Neural progenitor cell (in vitro differentiated cells): ENCODE results near the gene MT1H. TPM values are rescaled to one million over a fixed set of nuclear protein-coding genes. Genes with fewer than 3 reads are reported as not detected.

Source experiments
- total RNA-seq: library from RNA; depleted of rRNA; stranded (reverse); fragments of >200 nt; gene quantifications from 2 replicates; pipeline ENCODE4 v1.2.3, GENCODE V29; 2015; ENCODE audit warnings: low replicate concordance

MT1H gene
- total RNA-seq, 1 donor from 2014 or later = not detected

Other genes starting within 250 kb of the MT1H start
- gene AMFR, start 244.3 kb upstream of the MT1H start, total RNA-seq = 38.7 and 51.3 TPM in 2 replicates
- gene NUDT21, start 218.5 kb upstream of the MT1H start, total RNA-seq = 165 and 256 TPM in 2 replicates
- 65.8 and 73.4 TPM in 2 replicates for gene OGFOD1, start 218.3 kb upstream of the MT1H start, total RNA-seq
- gene BBS2, start 149.8 kb upstream of the MT1H start, total RNA-seq = 47.8 and 64.5 TPM in 2 replicates
- gene MT4, start 104.7 kb upstream of the MT1H start, total RNA-seq = not detected in 2 replicates
- gene MT3, start 80.3 kb upstream of the MT1H start, total RNA-seq = not detected in 2 replicates
- gene MT2A, start 61.2 kb upstream of the MT1H start, total RNA-seq = 1.3 TPM in 1 of 2 replicates, not detected in the other
- gene MT1E, start 44.0 kb upstream of the MT1H start, total RNA-seq = 1.9 and 2.4 TPM in 2 replicates
- gene MT1M, start 37.2 kb upstream of the MT1H start, total RNA-seq = not detected in 2 replicates
- not detected in 2 replicates for gene MT1A, start 31.1 kb upstream of the MT1H start, total RNA-seq
- gene MT1B, start 17.9 kb upstream of the MT1H start, total RNA-seq = not detected in 2 replicates
- gene MT1F, start 11.9 kb upstream of the MT1H start, total RNA-seq = 1.1 TPM in 1 of 2 replicates, not detected in the other
- gene MT1G, start 1.7 kb upstream of the MT1H start, total RNA-seq = 2.6 TPM in 1 of 2 replicates, not detected in the other
- 4.4 TPM in 1 of 2 replicates, not detected in the other for gene MT1X, start 12.7 kb downstream of the MT1H start, total RNA-seq
- gene NUP93, start 60.3 kb downstream of the MT1H start, total RNA-seq = 116 and 128 TPM in 2 replicates
- not detected in 2 replicates for gene SLC12A3, start 195.4 kb downstream of the MT1H start, total RNA-seq